ENCODE measurements around the gene ZNF445.

DNA sequence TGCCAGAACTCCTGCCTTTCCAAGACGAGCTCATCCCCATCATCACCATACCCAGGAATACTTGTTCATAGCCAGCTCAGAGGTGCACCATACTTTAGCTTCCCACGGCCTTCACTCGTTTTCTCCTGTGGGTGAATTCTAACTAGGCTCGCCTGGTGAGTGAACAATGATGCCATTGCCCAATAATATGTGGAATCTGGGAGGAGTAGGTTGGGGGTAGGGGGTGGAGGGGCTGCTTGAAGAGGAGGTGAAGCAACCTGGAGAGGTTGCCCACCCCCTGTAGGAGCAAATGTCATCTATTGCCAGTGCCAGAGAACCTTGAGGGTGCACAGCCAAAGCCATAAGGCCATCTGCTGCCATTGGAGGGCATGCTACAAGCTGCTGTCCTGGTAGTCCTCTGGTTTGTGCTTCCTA lies 592 bp upstream of the ZNF445 start:
- TF ChIP-seq CEBPB (IDR thresholded peaks at IDR 0.05) (no peak), YY1 (IDR thresholded peaks at IDR 0.05; ENCODE audit: low read depth) (no peak), TCF12 (IDR thresholded peaks at IDR 0.05; ENCODE audit: low read depth) (no peak), NFIC (IDR thresholded peaks at IDR 0.05) (no peak), ZBTB7A (IDR thresholded peaks at IDR 0.05; ENCODE audit: low read depth) (no peak), TAF1 (IDR thresholded peaks at IDR 0.05; ENCODE audit: low read depth) (no peak), EP300 (IDR thresholded peaks at IDR 0.05; ENCODE audit: borderline replicate concordance) (no peak)
- TF ChIP-seq, protein P1, sequence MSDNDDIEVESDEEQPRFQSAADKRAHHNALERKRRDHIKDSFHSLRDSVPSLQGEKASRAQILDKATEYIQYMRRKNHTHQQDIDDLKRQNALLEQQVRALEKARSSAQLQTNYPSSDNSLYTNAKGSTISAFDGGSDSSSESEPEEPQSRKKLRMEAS (IDR thresholded peaks at IDR 0.05) = no peak
